SU-DHL-6 (cell line): ENCODE data around the gene MAPKAPK5.
"Not testable (repeated sequence)": the region's sequence is repeated elsewhere in the genome, so short reads cannot be mapped to it uniquely, and the experiment has no call there.

Experiments used
- H2AFZ ChIP-seq: fragments of 200-600 bp; sonication (generic); 2 replicates; pipeline ENCODE4 v1.6.1; 2014; ENCODE audit warnings: low read depth, mild to moderate bottlenecking, moderate library complexity, mixed read lengths, antibody characterized with exemption, low read length; ENCODE audit not compliant: severe bottlenecking
- H3F3A ChIP-seq: fragments of 200-600 bp; shearing (Covaris generic); 2 replicates; pipeline ENCODE4 v1.6.0; 2016; ENCODE audit warnings: antibody characterized with exemption, mild to moderate bottlenecking; ENCODE audit not compliant: insufficient read depth
- H3K27ac ChIP-seq: fragments of 200-600 bp; sonication (generic); 2 replicates; pipeline ENCODE4 v1.5.1; 2016; ENCODE audit warnings: low read depth, mild to moderate bottlenecking, low read length, moderate library complexity, mixed read lengths
- H3K27me3 ChIP-seq: fragments of 200-600 bp; sonication (generic), shearing (Covaris generic); 2 replicates; pipeline ENCODE4 v1.6.0; 2014; ENCODE audit warnings: mild to moderate bottlenecking, low read length
- H3K36me3 ChIP-seq: fragments of 200-600 bp; sonication (generic); 2 replicates; pipeline ENCODE4 v1.6.1; 2014; ENCODE audit warnings: mild to moderate bottlenecking, low read length, mixed read lengths
- H3K4me2 ChIP-seq: fragments of 300-600, 200-600 bp; shearing (Covaris generic), sonication (generic); 2 replicates; pipeline ENCODE4 v1.6.0; 2014; ENCODE audit warnings: low read length, low read depth, mild to moderate bottlenecking; ENCODE audit not compliant: poor library complexity, severe bottlenecking
- H3K4me3 ChIP-seq: fragments of 200-600 bp; sonication (generic); 2 replicates; pipeline ENCODE4 v1.5.1; 2014; ENCODE audit warnings: antibody characterized with exemption, low read length, mild to moderate bottlenecking, mixed read lengths; ENCODE audit not compliant: insufficient read depth, poor library complexity, severe bottlenecking
- H3K79me2 ChIP-seq: fragments of 200-600 bp; sonication (generic); 2 replicates; pipeline ENCODE4 v1.6.1; 2014; ENCODE audit warnings: mild to moderate bottlenecking, low read length, moderate library complexity; ENCODE audit not compliant: insufficient read depth
- H3K9ac ChIP-seq: fragments of 200-600 bp; sonication (generic); 2 replicates; pipeline ENCODE4 v1.7.0; 2014; ENCODE audit warnings: mild to moderate bottlenecking, low read length
- H3K9me2 ChIP-seq: fragments of 200-600 bp; sonication (generic); replicated peaks from 2 replicates; pipeline ENCODE4 v1.6.1; 2014; ENCODE audit warnings: low read length; ENCODE audit not compliant: insufficient read depth
- H3K9me3 ChIP-seq: fragments of 200-600 bp; sonication (generic); 2 replicates; pipeline ENCODE4 v1.6.1; 2014; ENCODE audit warnings: low read length, mixed read lengths; ENCODE audit not compliant: insufficient read depth
- H4K20me1 ChIP-seq: fragments of 200-600 bp; sonication (generic); 2 replicates; pipeline ENCODE4 v1.6.1; 2014; ENCODE audit warnings: low read depth, mild to moderate bottlenecking, antibody characterized with exemption, low read length, moderate library complexity, mixed read lengths
- EZH2phosphoT487 ChIP-seq: fragments of 200-600 bp; sonication (generic), shearing (Covaris generic); conservative IDR thresholded peaks from 2 replicates; pipeline ENCODE4 v1.6.1; 2018; ENCODE audit warnings: mild to moderate bottlenecking, antibody characterized with exemption, low read length, moderate library complexity, mixed read lengths
- TF ChIP-seq, protein P1 (sequence below): fragments of 200-600 bp; sonication (generic); IDR thresholded peaks from one replicate; pipeline ENCODE4 v1.5.1; 2017; ENCODE audit warnings: antibody characterized with exemption, mild to moderate bottlenecking, low read length, moderate library complexity; ENCODE audit not compliant: insufficient read depth, poor library complexity, severe bottlenecking

Gene MAPKAPK5

GRCh38 chr12:111823891-111824290, 18.1 kb upstream of the MAPKAPK5 start:
- Histone ChIP-seq H3F3A (no peaks in the 10 kb centered on the region), H2AFZ (no peak overlapping the region), H3K79me2 (no peaks in the 10 kb centered on the region), H3K4me3 (no peak overlapping the region), H3K9ac (no peak overlapping the region), H3K9me3 (no peaks in the 10 kb centered on the region), H3K27ac (no peak overlapping the region), H3K9me2 (no peaks in the 10 kb centered on the region), H3K4me2 (no peak overlapping the region), H3K27me3 (no peaks in the 10 kb centered on the region), H3K36me3 (no peaks in the 10 kb centered on the region), H4K20me1 (no peaks in the 10 kb centered on the region)
- TF ChIP-seq EZH2phosphoT487, result no peak
- TF ChIP-seq, protein P1, sequence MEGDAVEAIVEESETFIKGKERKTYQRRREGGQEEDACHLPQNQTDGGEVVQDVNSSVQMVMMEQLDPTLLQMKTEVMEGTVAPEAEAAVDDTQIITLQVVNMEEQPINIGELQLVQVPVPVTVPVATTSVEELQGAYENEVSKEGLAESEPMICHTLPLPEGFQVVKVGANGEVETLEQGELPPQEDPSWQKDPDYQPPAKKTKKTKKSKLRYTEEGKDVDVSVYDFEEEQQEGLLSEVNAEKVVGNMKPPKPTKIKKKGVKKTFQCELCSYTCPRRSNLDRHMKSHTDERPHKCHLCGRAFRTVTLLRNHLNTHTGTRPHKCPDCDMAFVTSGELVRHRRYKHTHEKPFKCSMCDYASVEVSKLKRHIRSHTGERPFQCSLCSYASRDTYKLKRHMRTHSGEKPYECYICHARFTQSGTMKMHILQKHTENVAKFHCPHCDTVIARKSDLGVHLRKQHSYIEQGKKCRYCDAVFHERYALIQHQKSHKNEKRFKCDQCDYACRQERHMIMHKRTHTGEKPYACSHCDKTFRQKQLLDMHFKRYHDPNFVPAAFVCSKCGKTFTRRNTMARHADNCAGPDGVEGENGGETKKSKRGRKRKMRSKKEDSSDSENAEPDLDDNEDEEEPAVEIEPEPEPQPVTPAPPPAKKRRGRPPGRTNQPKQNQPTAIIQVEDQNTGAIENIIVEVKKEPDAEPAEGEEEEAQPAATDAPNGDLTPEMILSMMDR, result no peak

DNA sequence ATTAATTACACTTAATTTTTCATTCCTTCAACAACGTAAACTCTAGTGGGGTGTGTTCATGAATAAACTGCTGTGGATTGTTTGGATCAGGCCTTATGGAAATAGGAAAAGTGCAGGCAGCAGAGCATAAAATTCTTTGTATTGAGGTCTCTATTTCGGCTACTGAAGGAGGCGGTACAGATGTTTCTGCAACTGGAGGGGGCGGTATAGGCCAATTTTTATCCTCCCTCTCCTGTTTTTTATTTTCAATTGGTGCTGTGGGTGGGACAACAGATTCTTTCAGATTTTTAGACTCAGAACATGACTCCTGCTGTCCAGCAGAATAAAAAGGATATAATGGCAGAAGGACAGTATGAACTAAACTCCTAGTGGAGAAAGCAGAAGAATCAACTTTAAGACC, 17.7 kb upstream of the MAPKAPK5 start:
- not testable (repeated sequence) for H3K9me2 ChIP-seq, H3F3A ChIP-seq, H3K4me3 ChIP-seq, H2AFZ ChIP-seq, H3K79me2 ChIP-seq, H3K9me3 ChIP-seq, H3K4me2 ChIP-seq, H3K36me3 ChIP-seq, H4K20me1 ChIP-seq, H3K27ac ChIP-seq, H3K9ac ChIP-seq, H3K27me3 ChIP-seq

DNA sequence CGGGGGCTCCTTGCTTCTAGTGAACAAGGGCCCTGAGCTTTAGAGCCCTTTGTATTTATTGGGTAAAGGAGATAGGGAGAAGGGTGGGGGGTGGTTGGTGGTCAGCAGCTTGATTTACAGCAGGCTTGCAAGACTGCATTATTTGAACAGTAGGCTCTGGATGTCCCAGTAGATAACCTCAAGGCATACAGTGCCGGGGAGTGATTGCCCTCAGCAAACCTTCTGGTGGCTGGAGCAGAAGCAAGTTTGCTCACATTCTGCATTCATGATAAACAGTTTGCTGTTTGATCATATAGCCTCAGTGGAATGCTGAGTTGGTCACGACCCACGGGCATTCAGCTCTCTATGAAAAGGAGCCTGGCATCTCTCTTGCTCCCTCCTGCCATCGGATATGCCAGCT, 16.5 kb upstream of the MAPKAPK5 start:
- no peak overlapping the region for H2AFZ ChIP-seq
- no peaks in the 10 kb centered on the region for H3K79me2 ChIP-seq
- H3K4me3 ChIP-seq, result no peak overlapping the region
- H3K9ac ChIP-seq, result no peak overlapping the region
- H3K4me2 ChIP-seq, result no peak overlapping the region
- no peak for TF ChIP-seq EZH2phosphoT487
- TF ChIP-seq, protein P1, result no peak
- H3K9me2 ChIP-seq, result no peaks in the 10 kb centered on the region
- H3K36me3 ChIP-seq, result no peaks in the 10 kb centered on the region
- H4K20me1 ChIP-seq, result no peaks in the 10 kb centered on the region
- H3K27ac ChIP-seq, result no peak overlapping the region
- no peaks in the 10 kb centered on the region for H3K9me3 ChIP-seq
- no peaks in the 10 kb centered on the region for H3K27me3 ChIP-seq
- H3F3A ChIP-seq, result no peaks in the 10 kb centered on the region

DNA sequence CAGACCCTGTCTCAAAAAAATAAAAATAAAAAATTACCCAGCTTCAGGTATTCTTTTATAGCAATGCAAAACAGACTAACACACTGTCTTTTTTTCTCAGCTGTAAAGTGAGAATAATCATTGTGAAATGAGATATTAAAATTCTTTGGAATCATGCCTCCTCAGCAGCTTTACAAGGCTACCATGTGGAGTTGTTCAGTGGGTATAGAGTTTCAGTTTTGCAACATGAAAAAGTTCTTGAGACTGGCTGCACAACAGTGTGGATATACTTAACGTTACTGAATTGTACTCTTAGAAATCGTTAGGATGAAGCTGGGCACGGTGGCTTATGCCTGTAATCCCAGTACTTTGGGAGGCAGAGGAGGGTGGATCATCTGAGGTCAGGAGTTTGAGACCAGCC, 15.7 kb upstream of the MAPKAPK5 start:
- no peaks in the 10 kb centered on the region for H3K9me3 ChIP-seq
- H3K4me2 ChIP-seq, result no peak overlapping the region
- no peaks in the 10 kb centered on the region for H3K79me2 ChIP-seq
- no peaks in the 10 kb centered on the region for H3K27me3 ChIP-seq
- no peak overlapping the region for H2AFZ ChIP-seq
- no peaks in the 10 kb centered on the region for H3K9me2 ChIP-seq
- no peaks in the 10 kb centered on the region for H3F3A ChIP-seq
- no peaks in the 10 kb centered on the region for H3K36me3 ChIP-seq
- H3K27ac ChIP-seq, result no peak overlapping the region
- no peak overlapping the region for H3K4me3 ChIP-seq
- TF ChIP-seq, protein P1, result no peak
- no peak for TF ChIP-seq EZH2phosphoT487
- no peak overlapping the region for H3K9ac ChIP-seq
- no peaks in the 10 kb centered on the region for H4K20me1 ChIP-seq
